H1 (cell line): ENCODE measurements around the gene SLC8A1. TPM values are rescaled to one million over a fixed set of nuclear protein-coding genes. Genes with fewer than 3 reads are reported as not detected.

Experiments
- CTCF ChIA-PET: fragments of 300-600 bp; sonication (Branson Sonifier 250); formaldehyde crosslinking; loops from one replicate; lab custom pipeline; 2021; ENCODE audit not compliant: partially characterized antibody; lab: Charles Lee
- POLR2A ChIA-PET: fragments of 300-600 bp; sonication (Branson Sonifier 250); formaldehyde crosslinking; loops from one replicate; lab custom pipeline; 2021; ENCODE audit warnings: inconsistent platforms; ENCODE audit not compliant: partially characterized antibody; lab: Charles Lee
- DNase-seq, 2 experiments: peaks; one replicate each; pipeline versions ENCODE4 v3.0.0 to v3.0.0-alpha.2; 2010 to 2022; ENCODE audit warnings: low spot score in 2 of 2, low read depth in 1 of 2, mixed read lengths in 1 of 2
- FAIRE-seq: peaks from 2 replicates; lab custom pipeline; 2011; peaks lifted over from hg19 to GRCh38; lab: Jason Lieb, UNC
- H2AFZ ChIP-seq: 2 replicates; pipeline ENCODE4 v1.8.1; 2012; ENCODE audit warnings: low read length, inconsistent platforms
- H2AK5ac ChIP-seq: 2 replicates; pipeline ENCODE4 v1.6.1; 2013; ENCODE audit warnings: low read depth, low read length
- H2BK120ac ChIP-seq: replicated peaks from 2 replicates; pipeline ENCODE3; 2013; ENCODE audit warnings: low read depth, low read length, inconsistent platforms
- H2BK12ac ChIP-seq: 2 replicates; pipeline ENCODE4 v1.6.1; 2013; ENCODE audit warnings: low read depth, low read length
- H2BK15ac ChIP-seq: 2 replicates; pipeline ENCODE4 v1.6.1; 2013; ENCODE audit warnings: low read length
- H2BK20ac ChIP-seq: 2 replicates; pipeline ENCODE4 v1.6.1; 2013; ENCODE audit warnings: low read length
- H2BK5ac ChIP-seq: 2 replicates; pipeline ENCODE4 v1.6.1; 2013; ENCODE audit warnings: low read depth, low read length
- H3K14ac ChIP-seq: 2 replicates; pipeline ENCODE4 v1.6.1; 2013; ENCODE audit warnings: inconsistent platforms; ENCODE audit not compliant: insufficient read length
- H3K18ac ChIP-seq: 2 replicates; pipeline ENCODE4 v1.6.1; 2013; ENCODE audit warnings: low read length; ENCODE audit errors: extremely low read depth
- H3K23ac ChIP-seq: 2 replicates; pipeline ENCODE4 v1.6.1; 2013; ENCODE audit warnings: inconsistent platforms; ENCODE audit not compliant: insufficient read length
- H3K23me2 ChIP-seq: 2 replicates; pipeline ENCODE4 v1.6.1; 2013; ENCODE audit warnings: low read depth, low read length
- H3K27ac ChIP-seq: 2 replicates; pipeline ENCODE4 v1.6.1; 2011; ENCODE audit warnings: low read depth, low read length, inconsistent platforms
- H3K27me3 ChIP-seq, 4 experiments: replicated peaks in 1 of 4; 1 replicate in 1 of 4; 2 replicates in 3 of 4; pipeline versions ENCODE4 v1.6.1 to v1.8.1; 2011 to 2013; ENCODE audit warnings: low read length in 3 of 4, mild to moderate bottlenecking in 3 of 4, inconsistent platforms in 2 of 4, mixed read lengths in 2 of 4, moderate library complexity in 1 of 4; ENCODE audit not compliant: control insufficient read depth in 3 of 4, insufficient read depth in 3 of 4; ENCODE audit errors: extremely low read depth in 1 of 4
- H3K36me3 ChIP-seq, 4 experiments: 2 replicates each; pipeline versions ENCODE4 v1.6.1 to v1.8.1; 2011 to 2013; ENCODE audit warnings: mild to moderate bottlenecking in 4 of 4, low read length in 3 of 4, moderate library complexity in 2 of 4, control low read depth in 1 of 4, inconsistent platforms in 1 of 4; ENCODE audit not compliant: insufficient read depth in 4 of 4, control insufficient read depth in 2 of 4
- H3K4ac ChIP-seq: replicated peaks from 2 replicates; pipeline ENCODE3; 2013; ENCODE audit warnings: low read length, low read depth, mixed read lengths, inconsistent platforms; ENCODE audit not compliant: insufficient read length
- H3K4me1 ChIP-seq, 4 experiments: replicated peaks in 1 of 4; 1 replicate in 1 of 4; 2 replicates in 3 of 4; pipeline versions ENCODE4 v1.6.1 to v1.8.1; 2011 to 2013; ENCODE audit warnings: low read length in 3 of 4, inconsistent platforms in 2 of 4, mixed read lengths in 1 of 4; ENCODE audit not compliant: insufficient read depth in 4 of 4, control insufficient read depth in 3 of 4
- H3K4me2 ChIP-seq, 2 experiments: 2 replicates each; pipeline versions ENCODE4 v1.6.1 to v1.8.1; 2011 to 2013; ENCODE audit warnings: low read depth in 2 of 2, low read length in 2 of 2, control low read depth in 1 of 2, inconsistent platforms in 1 of 2, mild to moderate bottlenecking in 1 of 2; ENCODE audit not compliant: insufficient read depth in 1 of 2
- H3K4me3 ChIP-seq, 4 experiments: fragments of 200-600, 300-600 bp in 1 of 4; sonication (generic), shearing (Covaris generic), sonication (Bioruptor Twin) in 1 of 4; 2 replicates each; pipeline versions ENCODE4 v1.5.1 to v1.8.1; 2011 to 2016; ENCODE audit warnings: low read length in 4 of 4, low read depth in 3 of 4, control low read depth in 2 of 4, inconsistent platforms in 2 of 4, mild to moderate bottlenecking in 2 of 4, mixed read lengths in 1 of 4, moderate library complexity in 1 of 4; ENCODE audit not compliant: insufficient read depth in 2 of 4; ENCODE audit errors: extremely low read depth in 1 of 4
- H3K56ac ChIP-seq: replicated peaks from 2 replicates; pipeline ENCODE3; 2013; ENCODE audit warnings: low read depth, mild to moderate bottlenecking, mixed read lengths, low read length, inconsistent platforms; ENCODE audit not compliant: insufficient read length
- H3K79me1 ChIP-seq: 2 replicates; pipeline ENCODE4 v1.6.1; 2013; ENCODE audit warnings: low read depth, low read length, control low read depth
- H3K79me2 ChIP-seq, 2 experiments: 2 replicates each; pipeline versions ENCODE4 v1.6.1 to v1.8.1; 2012 to 2013; ENCODE audit warnings: low read length in 2 of 2, mild to moderate bottlenecking in 2 of 2, inconsistent platforms in 1 of 2; ENCODE audit not compliant: insufficient read depth in 2 of 2, control insufficient read depth in 1 of 2
- H3K9ac ChIP-seq, 4 experiments: replicated peaks in 1 of 4; 1 replicate in 1 of 4; 2 replicates in 3 of 4; pipeline versions ENCODE4 v1.6.1 to v1.8.1; 2011 to 2013; ENCODE audit warnings: low read depth in 3 of 4, low read length in 3 of 4, control low read depth in 2 of 4, mild to moderate bottlenecking in 2 of 4, moderate library complexity in 2 of 4, inconsistent platforms in 1 of 4; ENCODE audit errors: extremely low read depth in 1 of 4
- H3K9me3 ChIP-seq, 2 experiments: 2 replicates each; pipeline versions ENCODE4 v1.6.1 to v1.8.1; 2012 to 2013; ENCODE audit warnings: mild to moderate bottlenecking in 2 of 2, moderate library complexity in 2 of 2, control low read depth in 1 of 2, inconsistent platforms in 1 of 2, low read depth in 1 of 2, low read length in 1 of 2, mixed read lengths in 1 of 2; ENCODE audit not compliant: insufficient read depth in 2 of 2
- H4K20me1 ChIP-seq, 2 experiments: replicated peaks in 1 of 2; 2 replicates each; pipeline versions ENCODE3 to v1.8.1; 2011 to 2013; ENCODE audit warnings: inconsistent platforms in 2 of 2, low read length in 2 of 2, mild to moderate bottlenecking in 1 of 2; ENCODE audit not compliant: insufficient read depth in 2 of 2, control insufficient read depth in 1 of 2
- H4K5ac ChIP-seq: 2 replicates; pipeline ENCODE4 v1.6.1; 2013; ENCODE audit warnings: low read length, low read depth, mixed read lengths, inconsistent platforms; ENCODE audit not compliant: insufficient read length
- H4K8ac ChIP-seq: 2 replicates; pipeline ENCODE4 v1.8.0; 2013; ENCODE audit warnings: mild to moderate bottlenecking, moderate library complexity, low read length, inconsistent platforms; ENCODE audit not compliant: insufficient read depth; ENCODE audit errors: extremely low read depth
- H4K91ac ChIP-seq: replicated peaks from 2 replicates; pipeline ENCODE3; 2013; ENCODE audit warnings: low read length, mixed read lengths, inconsistent platforms; ENCODE audit not compliant: insufficient read length
- GABPA ChIP-seq: IDR thresholded peaks from 2 replicates; pipeline ENCODE4 v1.6.1; 2011; ENCODE audit warnings: mild to moderate bottlenecking, low read length, moderate library complexity, borderline replicate concordance; ENCODE audit not compliant: insufficient read depth
- RAD21 ChIP-seq, 2 experiments: IDR thresholded peaks in 1 of 2; conservative IDR thresholded peaks in 1 of 2; 2 replicates each; pipeline ENCODE4 v1.6.1; 2011; ENCODE audit warnings: low read depth in 2 of 2, low read length in 2 of 2, improper control_type of control experiment in 1 of 2, inconsistent platforms in 1 of 2, mild to moderate bottlenecking in 1 of 2, moderate library complexity in 1 of 2
- RBBP5 ChIP-seq: IDR thresholded peaks from 2 replicates; pipeline ENCODE4 v1.7.1; 2012; ENCODE audit warnings: low read depth, mild to moderate bottlenecking, inconsistent platforms, low read length, moderate library complexity, borderline replicate concordance
- RFX5 ChIP-seq: IDR thresholded peaks from 2 replicates; pipeline ENCODE4 v1.6.1; 2011; ENCODE audit warnings: low read depth, low read length, improper control_type of control experiment, borderline replicate concordance
- RNF2 ChIP-seq: fragments of 200-900, 300-1000 bp; sonication (generic); IDR thresholded peaks from 2 replicates; pipeline ENCODE4 v1.7.1; 2016; ENCODE audit warnings: borderline replicate concordance, low read depth, mild to moderate bottlenecking, antibody characterized with exemption, low read length; ENCODE audit not compliant: poor library complexity, severe bottlenecking; ENCODE audit errors: missing control alignments
- SP2 ChIP-seq: IDR thresholded peaks from 2 replicates; pipeline ENCODE4 v1.6.1; 2012; ENCODE audit warnings: mild to moderate bottlenecking, low read length, inconsistent platforms
- TAF7 ChIP-seq: optimal IDR thresholded peaks from 2 replicates; pipeline ENCODE3; 2011; ENCODE audit warnings: low read depth, mild to moderate bottlenecking, inconsistent platforms, low read length, moderate library complexity, borderline replicate concordance
- WGBS, 2 experiments: shearing (Covaris generic) in 1 of 2; methylation state at CpG; one replicate each; pipeline versions ENCODE4 v1.1.6 to v1.1.7; 2013 to 2015; ENCODE audit warnings: low lambda C conversion rate in 2 of 2, mixed read lengths in 2 of 2, inconsistent platforms in 1 of 2, low coverage in 1 of 2, missing lambda C conversion rate in 1 of 2; ENCODE audit not compliant: insufficient replicate concordance in 2 of 2, insufficient coverage in 1 of 2, insufficient read length in 1 of 2; ENCODE audit errors: extremely low coverage in 1 of 2, missing lambda C conversion rate in 1 of 2; 5-methylcytosine and 5-hydroxymethylcytosine counted together
- polyA plus RNA-seq, 7 experiments: library from polyadenylated mRNA; depleted of rRNA in 3 of 7; stranded (reverse) in 5 of 7; unstranded in 2 of 7; fragments of >200 nt in 5 of 7; fragments of 200-250 nt in 2 of 7; gene quantifications; 1 replicate in 5 of 7; 2 replicates in 1 of 7; 4 replicates in 1 of 7; pipeline versions ENCODE4 v1.2.1 to v1.2.3, GENCODE V29; 2011 to 2013; ENCODE audit warnings: missing spikeins in 2 of 7, mixed read lengths in 2 of 7
- total RNA-seq: library from RNA; stranded (reverse); fragmentation: NEBNext Ultra II Directional; extraction: Animal tissue kit (Norgen Biotek cat#: 25700); gene quantifications from 2 replicates; pipeline ENCODE4 v1.2.1, GENCODE V29; 2021

SLC8A1 gene
- total and polyA plus RNA-seq, 2 of the 8 experiments (the other 6 are each of a cell fraction or from before 2014, with no cell fraction given): 0.68 to 3.6 TPM

- Histone ChIP-seq H3K23ac (no peak overlapping the region), H3K23me2 (no peaks in the 10 kb centered on the region), H2BK120ac (no peak overlapping the region), H3K79me2 (no peaks in the 10 kb centered on the region), H3K4me3 (no peak overlapping the region), H3K27me3 (no peaks in the 10 kb centered on the region), H2AK5ac (no peak overlapping the region), H4K8ac (no peak overlapping the region), H3K4me1 (no peaks in the 10 kb centered on the region), H3K9me3 (no peaks in the 10 kb centered on the region), H3K4ac (no peak overlapping the region), H3K36me3 (no peaks in the 10 kb centered on the region), H3K27ac (no peak overlapping the region), H2AFZ (no peak overlapping the region), H2BK12ac (no peak overlapping the region), H3K18ac (no peak overlapping the region), H4K5ac (no peak overlapping the region), H4K91ac (no peak overlapping the region), H3K4me2 (no peak overlapping the region), H2BK5ac (no peak overlapping the region), H3K9ac (no peak overlapping the region), H3K56ac (no peak overlapping the region), H2BK15ac (no peak overlapping the region), H4K20me1 (no peaks in the 10 kb centered on the region), H3K14ac (no peak overlapping the region), H3K79me1 (no peaks in the 10 kb centered on the region), H2BK20ac (no peak overlapping the region)
- DNase-seq (no peak), FAIRE-seq (no peak)
- ChIA-PET POLR2A (no interaction called here), CTCF (interaction anchor here (0.6 to 1.3 kb wide), 2 partner anchors 48 to 294 kb away, joined by 3 read pairs; no protein-coding TSS in a partner anchor)
- TF ChIP-seq RAD21 (IDR thresholded peaks at IDR 0.05 in 1 of 2, conservative IDR thresholded peaks at IDR 0.05 in 1 of 2; ENCODE audit: low read depth in 2 of 2, low read length in 2 of 2): no peak
- TF ChIP-seq RFX5: no peak
- no peak for TF ChIP-seq RBBP5
- no peak for TF ChIP-seq GABPA
- no peak for TF ChIP-seq TAF7
- TF ChIP-seq SP2: no peak
- TF ChIP-seq RNF2: no peak
- 92% methylated on average over 2 of the region's 2 CpGs; no CpG with 5 or more reads in 1 of the 2 experiments for WGBS, 2 experiments
These were observed 190.8 kb downstream of the SLC8A1 start for GRCh38 chr2:40261042-40261441.
